Activated T-cell treated with anti-CD3 and anti-CD28 coated beads, Interleukin-2, amount 50 U/mL, for 1 hour (primary cell): ENCODE measurements around the gene GRIK4.

Experiments
- DNase-seq: peaks from one replicate; pipeline ENCODE4 v3.0.0-alpha.2; 2020

GRIK4 gene

GRCh38 chr11:120931057-120931779 lies 419.7 kb downstream of the GRIK4 start:
- no peak for DNase-seq

GRCh38 chr11:120932305-120932915 lies 420.9 kb downstream of the GRIK4 start:
- DNase-seq, result no peak

GRCh38 chr11:120936356-120936755 lies 424.8 kb downstream of the GRIK4 start:
- no peak for DNase-seq

GRCh38 chr11:120937501-120937900 lies 426.0 kb downstream of the GRIK4 start:
- DNase-seq, result no peak

- no peak for DNase-seq
These were observed 426.7 kb downstream of the GRIK4 start for GRCh38 chr11:120938260-120938659.

- no peak for DNase-seq
These were observed 428.8 kb downstream of the GRIK4 start for GRCh38 chr11:120940160-120940848.

- DNase-seq, result no peak
These were observed 429.5 kb downstream of the GRIK4 start for GRCh38 chr11:120941000-120941399.

GRCh38 chr11:120942701-120943100 lies 431.2 kb downstream of the GRIK4 start:
- DNase-seq, result no peak

GRCh38 chr11:120945042-120945441 lies 433.5 kb downstream of the GRIK4 start:
- DNase-seq, result no peak

GRCh38 chr11:120950880-120951279 lies 439.3 kb downstream of the GRIK4 start:
- no peak for DNase-seq

GRCh38 chr11:120952461-120953434 lies 441.2 kb downstream of the GRIK4 start:
- peak; percentile 68 for DNase-seq

- DNase-seq, result no peak
These were observed 442.8 kb downstream of the GRIK4 start for GRCh38 chr11:120954381-120954780.

- DNase-seq, result peak; percentile 21
These were observed 445.4 kb downstream of the GRIK4 start for GRCh38 chr11:120956710-120957495.

- no peak for DNase-seq
These were observed 446.6 kb downstream of the GRIK4 start for GRCh38 chr11:120958185-120958584.

GRCh38 chr11:120959189-120959588 lies 447.6 kb downstream of the GRIK4 start:
- no peak for DNase-seq

GRCh38 chr11:120964857-120965256 lies 453.3 kb downstream of the GRIK4 start:
- no peak for DNase-seq

GRCh38 chr11:120966840-120967239 lies 455.3 kb downstream of the GRIK4 start:
- no peak for DNase-seq

GRCh38 chr11:120969993-120970392 lies 458.4 kb downstream of the GRIK4 start:
- no peak for DNase-seq

- no peak for DNase-seq
These were observed 460.3 kb downstream of the GRIK4 start for GRCh38 chr11:120971825-120972224.

- DNase-seq, result no peak
These were observed 461.1 kb downstream of the GRIK4 start for GRCh38 chr11:120972621-120973020.

GRCh38 chr11:120973501-120973900 lies 462.0 kb downstream of the GRIK4 start:
- DNase-seq, result no peak

GRCh38 chr11:120974466-120974865 lies 462.9 kb downstream of the GRIK4 start:
- no peak for DNase-seq
